Measurements from ENCODE around the gene MYO9A. TPM values are rescaled to one million over a fixed set of nuclear protein-coding genes. Genes with fewer than 3 reads are reported as not detected.
"Not testable (repeated sequence)": the region's sequence is repeated elsewhere in the genome, so short reads cannot be mapped to it uniquely, and the experiment has no call there.

The MYO9A gene
- total RNA-seq, 3 donors from 2014 or later = 40.0 to 79.3 (median 41.8) TPM

- intact Hi-C loops (cut with DNase I, micrococcal nuclease) = no loop called here
- no peaks in the 10 kb centered on the region for H3K36me3 ChIP-seq (ENCODE audit: low read depth)
- no peaks in the 10 kb centered on the region for H3K4me1 ChIP-seq (ENCODE audit: low read depth)
- TF ChIP-seq CTCF (IDR thresholded peaks at IDR 0.05) = no peak
- no peak for ATAC-seq
- no peaks in the 10 kb centered on the region for H3K9me3 ChIP-seq
- H3K4me3 ChIP-seq = no peak overlapping the region
- no peak for DNase-seq
Observed at GRCh38 chr15:71880276-71880675, 237.7 kb downstream of the MYO9A start.

GRCh38 chr15:71874245-71874644 is 243.7 kb downstream of the MYO9A start:
- no peak overlapping the region for H3K4me3 ChIP-seq
- intact Hi-C loops (cut with DNase I, micrococcal nuclease) = no loop called here
- ATAC-seq = no peak
- TF ChIP-seq CTCF (IDR thresholded peaks at IDR 0.05) = no peak
- no peaks in the 10 kb centered on the region for H3K36me3 ChIP-seq (ENCODE audit: low read depth)
- no peaks in the 10 kb centered on the region for H3K4me1 ChIP-seq (ENCODE audit: low read depth)
- no peaks in the 10 kb centered on the region for H3K9me3 ChIP-seq
- DNase-seq = no peak

GRCh38 chr15:71858232-71858631 is 259.7 kb downstream of the MYO9A start:
- H3K9me3 ChIP-seq; H3K4me1 ChIP-seq (ENCODE audit: low read depth); DNase-seq; H3K4me3 ChIP-seq; H3K36me3 ChIP-seq (ENCODE audit: low read depth); intact Hi-C loops (cut with DNase I, micrococcal nuclease); ATAC-seq: not testable (repeated sequence)

GRCh38 chr15:71853543-71853942 is 264.4 kb downstream of the MYO9A start:
- intact Hi-C loops (cut with DNase I, micrococcal nuclease) = no loop called here
- no peak for DNase-seq
- no peak for ATAC-seq
- Histone ChIP-seq H3K9me3 (no peaks in the 10 kb centered on the region), H3K4me3 (no peak overlapping the region), H3K36me3 (ENCODE audit: low read depth) (no peaks in the 10 kb centered on the region), H3K4me1 (ENCODE audit: low read depth) (no peaks in the 10 kb centered on the region)
- TF ChIP-seq CTCF (IDR thresholded peaks at IDR 0.05) = no peak

- ATAC-seq = no peak
- TF ChIP-seq CTCF (IDR thresholded peaks at IDR 0.05) = no peak
- no peaks in the 10 kb centered on the region for H3K36me3 ChIP-seq (ENCODE audit: low read depth)
- intact Hi-C loops (cut with DNase I, micrococcal nuclease) = no loop called here
- no peaks in the 10 kb centered on the region for H3K4me1 ChIP-seq (ENCODE audit: low read depth)
- H3K4me3 ChIP-seq = no peak overlapping the region
- DNase-seq = no peak
- H3K9me3 ChIP-seq = no peaks in the 10 kb centered on the region
Observed at GRCh38 chr15:71844916-71845315, 273.0 kb downstream of the MYO9A start.

- DNase-seq (no peak), ATAC-seq (no peak)
- Histone ChIP-seq H3K4me3 (no peak overlapping the region), H3K4me1 (ENCODE audit: low read depth) (no peaks in the 10 kb centered on the region), H3K9me3 (no peaks in the 10 kb centered on the region), H3K36me3 (ENCODE audit: low read depth) (no peaks in the 10 kb centered on the region)
- intact Hi-C loops (cut with DNase I, micrococcal nuclease) = no loop called here
- no peak for TF ChIP-seq CTCF (IDR thresholded peaks at IDR 0.05)
Observed at GRCh38 chr15:71841563-71841962, 276.4 kb downstream of the MYO9A start.
